GM12864 (cell line): ENCODE results near the gene MYO5A.

Experiments
- DNase-seq: peaks from one replicate; pipeline ENCODE4 v3.0.0-alpha.2; 2011; ENCODE audit warnings: low read depth
- H3K4me3 ChIP-seq: 2 replicates; pipeline ENCODE4 v1.5.1; 2011; ENCODE audit warnings: mild to moderate bottlenecking, low read depth, low read length, control low read depth
- TF ChIP-seq, protein P1 (sequence below): IDR thresholded peaks from 2 replicates; pipeline ENCODE4 v1.5.1; 2011; ENCODE audit warnings: low read depth, mild to moderate bottlenecking, moderate library complexity, low read length, control low read depth, inconsistent platforms; ENCODE audit errors: missing control alignments

Gene MYO5A

DNA sequence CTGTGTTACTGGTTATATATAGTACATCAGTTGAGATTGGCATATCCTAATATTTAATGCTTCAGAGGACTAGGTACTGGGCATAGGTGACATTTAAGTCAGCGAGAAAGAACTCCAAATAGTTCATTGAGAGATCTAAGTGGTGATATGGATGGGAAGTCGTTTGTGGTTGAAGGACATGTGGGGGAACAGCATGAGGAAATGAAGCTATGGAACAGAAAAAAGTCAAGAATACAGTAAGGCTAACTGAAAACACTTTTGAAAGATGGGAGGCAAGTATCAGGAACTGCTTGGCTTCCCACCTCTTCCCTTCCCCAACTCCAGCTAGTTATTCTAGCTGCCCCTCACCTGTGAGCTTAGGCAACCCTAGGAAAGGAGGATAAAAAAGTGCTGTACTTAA is 3.7 kb upstream of the MYO5A start:
- DNase-seq = no peak
- TF ChIP-seq, protein P1, sequence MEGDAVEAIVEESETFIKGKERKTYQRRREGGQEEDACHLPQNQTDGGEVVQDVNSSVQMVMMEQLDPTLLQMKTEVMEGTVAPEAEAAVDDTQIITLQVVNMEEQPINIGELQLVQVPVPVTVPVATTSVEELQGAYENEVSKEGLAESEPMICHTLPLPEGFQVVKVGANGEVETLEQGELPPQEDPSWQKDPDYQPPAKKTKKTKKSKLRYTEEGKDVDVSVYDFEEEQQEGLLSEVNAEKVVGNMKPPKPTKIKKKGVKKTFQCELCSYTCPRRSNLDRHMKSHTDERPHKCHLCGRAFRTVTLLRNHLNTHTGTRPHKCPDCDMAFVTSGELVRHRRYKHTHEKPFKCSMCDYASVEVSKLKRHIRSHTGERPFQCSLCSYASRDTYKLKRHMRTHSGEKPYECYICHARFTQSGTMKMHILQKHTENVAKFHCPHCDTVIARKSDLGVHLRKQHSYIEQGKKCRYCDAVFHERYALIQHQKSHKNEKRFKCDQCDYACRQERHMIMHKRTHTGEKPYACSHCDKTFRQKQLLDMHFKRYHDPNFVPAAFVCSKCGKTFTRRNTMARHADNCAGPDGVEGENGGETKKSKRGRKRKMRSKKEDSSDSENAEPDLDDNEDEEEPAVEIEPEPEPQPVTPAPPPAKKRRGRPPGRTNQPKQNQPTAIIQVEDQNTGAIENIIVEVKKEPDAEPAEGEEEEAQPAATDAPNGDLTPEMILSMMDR = no peak

GRCh38 chr15:52529940-52530339 is 1.3 kb upstream of the MYO5A start:
- peak overlapping the region; percentile 77; the same call in 1 of the 2 replicates for H3K4me3 ChIP-seq
- TF ChIP-seq, protein P1 = no peak

More for the DNA sequence above, 3.7 kb upstream of the MYO5A start:
- H3K4me3 ChIP-seq = no peak overlapping the region

GRCh38 chr15:52529341-52529924 is 753 bp upstream of the MYO5A start:
- no peak for DNase-seq
- TF ChIP-seq, protein P1 = no peak
- peak overlapping the region; percentile 77 for H3K4me3 ChIP-seq

More at GRCh38 chr15:52529940-52530339, 1.3 kb upstream of the MYO5A start:
- no peak for DNase-seq

DNA sequence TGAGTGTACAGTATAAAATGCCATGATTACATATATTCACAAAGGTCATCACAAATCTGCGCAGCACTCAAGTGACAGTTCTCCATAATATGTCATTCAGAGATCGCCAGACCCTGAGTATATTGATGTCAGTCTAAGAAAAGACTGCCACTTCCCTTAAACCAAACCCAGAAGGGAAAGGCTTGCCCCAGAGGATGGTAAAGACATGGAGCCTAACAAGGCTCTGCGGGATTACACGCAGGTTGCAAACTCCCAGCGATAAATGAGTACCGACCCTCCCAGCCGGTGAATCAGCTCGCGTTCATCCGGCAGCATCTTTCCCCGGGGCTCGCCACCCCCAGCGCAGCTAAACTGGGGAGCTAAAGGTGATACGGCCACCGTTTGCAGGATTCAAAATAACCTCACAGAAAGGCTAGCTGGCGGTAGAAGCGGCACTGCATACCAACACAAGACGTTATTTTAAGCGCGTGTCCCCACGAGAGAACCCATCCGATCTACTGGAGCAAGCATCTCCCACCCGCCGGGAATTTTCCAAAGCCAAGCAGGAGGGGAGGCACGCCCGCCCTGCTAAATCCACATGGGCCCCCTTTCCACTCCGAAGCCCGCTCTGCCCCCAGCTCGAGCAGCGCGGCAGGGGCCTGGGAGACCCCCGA is 643 bp downstream of the MYO5A start:
- DNase-seq = no peak
- peak overlapping the region; percentile 77 for H3K4me3 ChIP-seq
- TF ChIP-seq, protein P1 = no peak

GRCh38 chr15:52527196-52527910 is 1.3 kb downstream of the MYO5A start:
- TF ChIP-seq, protein P1 = no peak
- DNase-seq = no peak
- H3K4me3 ChIP-seq = peak overlapping the region; percentile 77

GRCh38 chr15:52524223-52525136 is 4.2 kb downstream of the MYO5A start:
- DNase-seq = no peak
- no peak overlapping the region for H3K4me3 ChIP-seq
- TF ChIP-seq, protein P1 = no peak
